Stimulated activated CD8-positive, alpha-beta memory T cell treated with anti-CD3 and anti-CD28 coated beads, Interleukin-4, amount 100 ng/mL, for 1 hour (primary cell): Measurements from ENCODE around the gene SOX13.

ENCODE experiments used
- DNase-seq, 2 donors: peaks; one replicate each; pipeline ENCODE4 v3.0.0-alpha.2; 2020; ENCODE audit warnings: low read depth in 2 of 2, low spot score in 1 of 2

The SOX13 gene

GRCh38 chr1:204151552-204152309 is 78.8 kb downstream of the SOX13 start, which contains the start of gene ETNK2:
Gene ETNK2 (minus strand): TSS chr1:204152044. CDS start chr1:204151852, 192 bp downstream.
- DNase-seq: peak; percentile 22 to 28

- DNase-seq: no peak
These were observed 79.6 kb downstream of the SOX13 start for GRCh38 chr1:204152310-204153044.

- no peak for DNase-seq
These were observed 80.8 kb downstream of the SOX13 start for GRCh38 chr1:204153667-204154066.

GRCh38 chr1:204154568-204155255 is 81.8 kb downstream of the SOX13 start:
- DNase-seq: no peak

- DNase-seq: no peak
These were observed 83.0 kb downstream of the SOX13 start for GRCh38 chr1:204155881-204156280.

- no peak for DNase-seq
These were observed 85.0 kb downstream of the SOX13 start for GRCh38 chr1:204157962-204158361.

GRCh38 chr1:204161609-204162493 is 88.9 kb downstream of the SOX13 start:
- no peak for DNase-seq

- peak; percentile 44 to 62 for DNase-seq
These were observed 89.7 kb downstream of the SOX13 start for GRCh38 chr1:204162494-204163074.

GRCh38 chr1:204166219-204166618 is 93.3 kb downstream of the SOX13 start, which contains the start of gene REN:
Gene REN (minus strand): TSS chr1:204166337. CDS start chr1:204166293, 44 bp downstream.
- no peak for DNase-seq

GRCh38 chr1:204167730-204168129 is 94.8 kb downstream of the SOX13 start:
- DNase-seq: no peak

- no peak for DNase-seq
These were observed 96.9 kb downstream of the SOX13 start for GRCh38 chr1:204169858-204170257.

- DNase-seq: no peak
These were observed 97.7 kb downstream of the SOX13 start for GRCh38 chr1:204170494-204171155.

- no peak for DNase-seq
These were observed 98.8 kb downstream of the SOX13 start for GRCh38 chr1:204171751-204172178.

- DNase-seq: no peak
These were observed 99.6 kb downstream of the SOX13 start for GRCh38 chr1:204172404-204173029.

GRCh38 chr1:204174958-204175357 is 102.0 kb downstream of the SOX13 start:
- no peak for DNase-seq

GRCh38 chr1:204176049-204176448 is 103.1 kb downstream of the SOX13 start:
- DNase-seq: no peak

GRCh38 chr1:204177133-204177532 is 104.2 kb downstream of the SOX13 start:
- no peak for DNase-seq
